ENCODE results near the gene TMEM69. TPM values are rescaled to one million over a fixed set of nuclear protein-coding genes. Genes with fewer than 3 reads are reported as not detected.

TMEM69 gene
- total and polyA plus RNA-seq, 10 of the 15 experiments (the other 5 are each of a cell fraction or from before 2014, with no cell fraction given): 44.6 to 162 (median 88.8) TPM

DNA sequence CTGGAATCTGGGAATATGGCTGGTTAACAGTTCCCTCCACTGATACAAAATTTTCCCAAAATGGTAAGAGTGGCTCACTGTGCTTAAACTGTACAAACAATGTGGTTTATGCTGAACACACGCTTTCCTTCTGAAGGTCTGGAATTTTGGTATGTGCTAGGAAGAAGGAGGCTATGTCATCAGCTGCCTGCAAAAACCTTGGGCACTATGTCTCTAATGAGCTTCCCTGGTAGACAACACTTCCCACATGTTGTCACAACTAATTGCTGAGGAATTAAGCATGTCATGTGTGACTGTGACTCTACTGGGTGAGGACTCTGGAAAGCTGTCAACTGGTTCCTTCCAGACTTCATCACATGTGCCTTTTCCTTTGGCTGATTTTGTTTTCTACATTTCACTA is 33.2 kb downstream of the TMEM69 start:
- no peak overlapping the region for H3K4me3 ChIP-seq
- no peak overlapping the region for H2AFZ ChIP-seq (ENCODE audit: control insufficient read depth, low read depth, low read length)
- no peaks in the 10 kb centered on the region for H3K4me1 ChIP-seq (ENCODE audit: control insufficient read depth, insufficient read depth, low read length)
- H3K9ac ChIP-seq (ENCODE audit: control insufficient read depth, insufficient read depth, low read length): no peak overlapping the region
- no TSS peak for BruUV-seq (replicated peaks)
- no peaks in the 10 kb centered on the region for H3K9me3 ChIP-seq (replicated peaks; ENCODE audit: control insufficient read depth, insufficient read depth, low read length)
- FAIRE-seq (no peak), DNase-seq (ENCODE audit: low read depth, low spot score) (no peak), ATAC-seq (no peak)
- intact Hi-C loops (cut with micrococcal nuclease; ENCODE audit: unreplicated experiment) (no loop called here), in situ Hi-C loops (cut with MboI) (no loop called here)
- no peak overlapping the region for H3K27ac ChIP-seq (ENCODE audit: control insufficient read depth, insufficient read depth)
- ChIA-PET RAD21 (ENCODE audit: unreplicated experiment) (no interaction called here), SMC1A (ENCODE audit: uncharacterized antibody, unreplicated experiment) (no interaction called here), CTCF (interaction anchor here (0.6 kb wide), 1 partner anchor 100 kb away, joined by 3 read pairs; no protein-coding TSS in a partner anchor), POLR2A (interaction anchor here (0.8 kb wide), 1 partner anchor 74 kb away, joined by 3 read pairs; no protein-coding TSS in a partner anchor)
- H3K4me2 ChIP-seq (ENCODE audit: control insufficient read depth, insufficient read depth): no peak overlapping the region
- H3K36me3 ChIP-seq (ENCODE audit: control insufficient read depth in 2 of 2, insufficient read depth in 2 of 2, low read length in 1 of 2): peaks cover 0 to 3% of the 10 kb centered on the region in 2 experiments; a peak in 1 of 4 replicates
- no peaks in the 10 kb centered on the region for H3K79me2 ChIP-seq (ENCODE audit: control insufficient read depth, insufficient read depth, low read length)
- TF ChIP-seq WRNIP1 (IDR thresholded peaks at IDR 0.05; ENCODE audit: borderline replicate concordance, low read depth, low read length): no peak
- H3K27me3 ChIP-seq (replicated peaks in 1 of 2; ENCODE audit: control insufficient read depth in 2 of 2, insufficient read depth in 2 of 2, low read length in 1 of 2): no peaks in the 10 kb centered on the region
- WGBS (ENCODE audit: insufficient coverage, insufficient replicate concordance, low lambda C conversion rate, missing lambda C conversion rate): 94% methylated on average over 1 of the region's 1 CpG
- H4K20me1 ChIP-seq (ENCODE audit: control insufficient read depth, insufficient read depth): no peaks in the 10 kb centered on the region

GRCh38 chr1:45722809-45723208 is 34.8 kb downstream of the TMEM69 start:
- no peaks in the 10 kb centered on the region for H4K20me1 ChIP-seq (ENCODE audit: control insufficient read depth, insufficient read depth)
- BruUV-seq (replicated peaks): no TSS peak
- ChIA-PET SMC1A (ENCODE audit: uncharacterized antibody, unreplicated experiment) (no interaction called here), RAD21 (ENCODE audit: unreplicated experiment) (no interaction called here), CTCF (no interaction called here), POLR2A (no interaction called here)
- H3K79me2 ChIP-seq (ENCODE audit: control insufficient read depth, insufficient read depth, low read length): no peaks in the 10 kb centered on the region
- in situ Hi-C loops (cut with MboI) (no loop called here), intact Hi-C loops (cut with micrococcal nuclease; ENCODE audit: unreplicated experiment) (no loop called here)
- H3K4me1 ChIP-seq (ENCODE audit: control insufficient read depth, insufficient read depth, low read length): no peaks in the 10 kb centered on the region
- no peaks in the 10 kb centered on the region for H3K9me3 ChIP-seq (replicated peaks; ENCODE audit: control insufficient read depth, insufficient read depth, low read length)
- WGBS (ENCODE audit: insufficient coverage, insufficient replicate concordance, low lambda C conversion rate, missing lambda C conversion rate): 85% methylated on average over 3 of the region's 3 CpGs
- H2AFZ ChIP-seq (ENCODE audit: control insufficient read depth, low read depth, low read length): no peak overlapping the region
- H3K36me3 ChIP-seq (ENCODE audit: control insufficient read depth in 2 of 2, insufficient read depth in 2 of 2, low read length in 1 of 2): no peaks in the 10 kb centered on the region
- no peak overlapping the region for H3K9ac ChIP-seq (ENCODE audit: control insufficient read depth, insufficient read depth, low read length)
- no peak for FAIRE-seq
- no peaks in the 10 kb centered on the region for H3K27me3 ChIP-seq (replicated peaks in 1 of 2; ENCODE audit: control insufficient read depth in 2 of 2, insufficient read depth in 2 of 2, low read length in 1 of 2)
- no peak overlapping the region for H3K4me3 ChIP-seq
- ATAC-seq: no peak
- DNase-seq (ENCODE audit: low read depth, low spot score): no peak
- H3K4me2 ChIP-seq (ENCODE audit: control insufficient read depth, insufficient read depth): no peak overlapping the region
- H3K27ac ChIP-seq (ENCODE audit: control insufficient read depth, insufficient read depth): no peak overlapping the region
- TF ChIP-seq ZNF592 (IDR thresholded peaks at IDR 0.05): no peak
- TF ChIP-seq IKZF1 (conservative IDR thresholded peaks at IDR 0.05): no peak
- no peak for TF ChIP-seq TCF7 (IDR thresholded peaks at IDR 0.05; ENCODE audit: borderline replicate concordance)
- no peak for TF ChIP-seq NFIC (IDR thresholded peaks at IDR 0.05; ENCODE audit: low read depth, low read length)
- no peak for TF ChIP-seq USF2 (IDR thresholded peaks at IDR 0.05; ENCODE audit: borderline replicate concordance, low read depth, low read length)
- no peak for TF ChIP-seq SKIL (IDR thresholded peaks at IDR 0.05; ENCODE audit: low read depth, poor library complexity, severe bottlenecking)
- TF ChIP-seq EGR1 (IDR thresholded peaks at IDR 0.05; ENCODE audit: borderline replicate concordance in 1 of 2, low read depth in 2 of 2, low read length in 2 of 2): no peak
- no peak for TF ChIP-seq SIN3A (IDR thresholded peaks at IDR 0.05; ENCODE audit: low read depth, low read length)
